H1 (cell line): ENCODE data around the gene CUX1. TPM values are rescaled to one million over a fixed set of nuclear protein-coding genes. Genes with fewer than 3 reads are reported as not detected.
A peak's percentile ranks its signal among the peaks of the same experiment; 100 is the strongest.

ENCODE experiments used
- polyA plus RNA-seq, 7 experiments: library from polyadenylated mRNA; depleted of rRNA in 3 of 7; stranded (reverse) in 5 of 7; unstranded in 2 of 7; fragments of >200 nt in 5 of 7; fragments of 200-250 nt in 2 of 7; gene quantifications; 1 replicate in 5 of 7; 2 replicates in 1 of 7; 4 replicates in 1 of 7; pipeline versions ENCODE4 v1.2.1 to v1.2.3, GENCODE V29; 2011 to 2013; ENCODE audit warnings: missing spikeins in 2 of 7, mixed read lengths in 2 of 7
- total RNA-seq: library from RNA; stranded (reverse); fragmentation: NEBNext Ultra II Directional; extraction: Animal tissue kit (Norgen Biotek cat#: 25700); gene quantifications from 2 replicates; pipeline ENCODE4 v1.2.1, GENCODE V29; 2021
- TF ChIP-seq, protein P1 (sequence below), 3 experiments: IDR thresholded peaks; 1 replicate in 2 of 3; 2 replicates in 1 of 3; pipeline versions ENCODE4 v1.5.1 to v1.6.1; 2011; ENCODE audit warnings: low read length in 3 of 3, mild to moderate bottlenecking in 3 of 3, inconsistent platforms in 2 of 3, low read depth in 1 of 3, moderate library complexity in 1 of 3; ENCODE audit not compliant: insufficient read depth in 1 of 3; ENCODE audit errors: control extremely low read depth in 1 of 3
- TF ChIP-seq, protein P2 (sequence below): IDR thresholded peaks from 2 replicates; pipeline ENCODE4 v1.6.1; 2012; ENCODE audit warnings: inconsistent platforms
- TF ChIP-seq, protein P3 (sequence below): fragments of 300-600 bp; sonication (generic); IDR thresholded peaks from 2 replicates; pipeline ENCODE4 v1.7.1; 2012; ENCODE audit warnings: low read length, moderate library complexity, mild to moderate bottlenecking, inconsistent platforms; ENCODE audit not compliant: insufficient replicate concordance

Gene CUX1
- total and polyA plus RNA-seq, 2 of the 8 experiments (the other 6 are each of a cell fraction or from before 2014, with no cell fraction given), result 21.6 to 65.9 TPM

DNA sequence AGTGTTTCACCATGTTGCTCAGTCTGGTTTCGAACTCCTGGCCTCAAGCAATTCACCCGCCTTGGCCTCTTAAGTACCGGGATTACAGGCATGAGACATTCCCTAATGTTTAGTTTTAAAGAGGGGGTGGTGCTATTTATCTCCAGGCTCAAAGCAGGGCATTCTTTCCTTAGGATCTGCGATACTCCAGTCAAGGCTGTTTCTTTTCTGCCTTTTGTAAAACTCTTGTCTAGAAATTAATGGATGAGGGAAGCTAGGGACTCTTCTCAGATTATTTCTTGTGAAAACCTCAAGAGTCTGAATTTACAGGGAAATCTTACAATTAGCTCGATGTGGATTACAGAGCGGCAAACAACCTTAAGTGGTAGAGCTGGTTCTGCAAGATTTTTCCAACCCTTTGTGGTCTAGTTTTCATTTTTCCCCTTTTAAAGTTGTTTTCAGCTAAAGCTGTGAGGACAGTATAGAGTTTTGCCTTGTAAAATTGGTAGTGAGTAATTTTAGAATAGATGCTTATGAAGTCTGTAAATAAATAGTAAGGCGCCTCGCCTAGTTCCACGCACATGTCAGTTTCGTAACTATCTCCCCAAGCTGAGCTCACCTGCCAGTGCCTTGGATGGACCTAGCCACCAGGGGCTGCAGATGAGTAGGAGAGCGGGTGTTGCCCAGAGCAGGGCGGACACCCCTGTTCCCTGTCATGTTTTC, 53.1 kb downstream of the CUX1 start (continued):
- TF ChIP-seq, protein P1, sequence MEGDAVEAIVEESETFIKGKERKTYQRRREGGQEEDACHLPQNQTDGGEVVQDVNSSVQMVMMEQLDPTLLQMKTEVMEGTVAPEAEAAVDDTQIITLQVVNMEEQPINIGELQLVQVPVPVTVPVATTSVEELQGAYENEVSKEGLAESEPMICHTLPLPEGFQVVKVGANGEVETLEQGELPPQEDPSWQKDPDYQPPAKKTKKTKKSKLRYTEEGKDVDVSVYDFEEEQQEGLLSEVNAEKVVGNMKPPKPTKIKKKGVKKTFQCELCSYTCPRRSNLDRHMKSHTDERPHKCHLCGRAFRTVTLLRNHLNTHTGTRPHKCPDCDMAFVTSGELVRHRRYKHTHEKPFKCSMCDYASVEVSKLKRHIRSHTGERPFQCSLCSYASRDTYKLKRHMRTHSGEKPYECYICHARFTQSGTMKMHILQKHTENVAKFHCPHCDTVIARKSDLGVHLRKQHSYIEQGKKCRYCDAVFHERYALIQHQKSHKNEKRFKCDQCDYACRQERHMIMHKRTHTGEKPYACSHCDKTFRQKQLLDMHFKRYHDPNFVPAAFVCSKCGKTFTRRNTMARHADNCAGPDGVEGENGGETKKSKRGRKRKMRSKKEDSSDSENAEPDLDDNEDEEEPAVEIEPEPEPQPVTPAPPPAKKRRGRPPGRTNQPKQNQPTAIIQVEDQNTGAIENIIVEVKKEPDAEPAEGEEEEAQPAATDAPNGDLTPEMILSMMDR (IDR thresholded peaks at IDR 0.05; ENCODE audit: control extremely low read depth in 1 of 3, insufficient read depth in 1 of 3, low read depth in 1 of 3, low read length in 3 of 3), result peak; percentile 53 to 77 (median 67)
- TF ChIP-seq, protein P2, sequence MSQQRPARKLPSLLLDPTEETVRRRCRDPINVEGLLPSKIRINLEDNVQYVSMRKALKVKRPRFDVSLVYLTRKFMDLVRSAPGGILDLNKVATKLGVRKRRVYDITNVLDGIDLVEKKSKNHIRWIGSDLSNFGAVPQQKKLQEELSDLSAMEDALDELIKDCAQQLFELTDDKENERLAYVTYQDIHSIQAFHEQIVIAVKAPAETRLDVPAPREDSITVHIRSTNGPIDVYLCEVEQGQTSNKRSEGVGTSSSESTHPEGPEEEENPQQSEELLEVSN, result peak; percentile 62
- TF ChIP-seq, protein P3, sequence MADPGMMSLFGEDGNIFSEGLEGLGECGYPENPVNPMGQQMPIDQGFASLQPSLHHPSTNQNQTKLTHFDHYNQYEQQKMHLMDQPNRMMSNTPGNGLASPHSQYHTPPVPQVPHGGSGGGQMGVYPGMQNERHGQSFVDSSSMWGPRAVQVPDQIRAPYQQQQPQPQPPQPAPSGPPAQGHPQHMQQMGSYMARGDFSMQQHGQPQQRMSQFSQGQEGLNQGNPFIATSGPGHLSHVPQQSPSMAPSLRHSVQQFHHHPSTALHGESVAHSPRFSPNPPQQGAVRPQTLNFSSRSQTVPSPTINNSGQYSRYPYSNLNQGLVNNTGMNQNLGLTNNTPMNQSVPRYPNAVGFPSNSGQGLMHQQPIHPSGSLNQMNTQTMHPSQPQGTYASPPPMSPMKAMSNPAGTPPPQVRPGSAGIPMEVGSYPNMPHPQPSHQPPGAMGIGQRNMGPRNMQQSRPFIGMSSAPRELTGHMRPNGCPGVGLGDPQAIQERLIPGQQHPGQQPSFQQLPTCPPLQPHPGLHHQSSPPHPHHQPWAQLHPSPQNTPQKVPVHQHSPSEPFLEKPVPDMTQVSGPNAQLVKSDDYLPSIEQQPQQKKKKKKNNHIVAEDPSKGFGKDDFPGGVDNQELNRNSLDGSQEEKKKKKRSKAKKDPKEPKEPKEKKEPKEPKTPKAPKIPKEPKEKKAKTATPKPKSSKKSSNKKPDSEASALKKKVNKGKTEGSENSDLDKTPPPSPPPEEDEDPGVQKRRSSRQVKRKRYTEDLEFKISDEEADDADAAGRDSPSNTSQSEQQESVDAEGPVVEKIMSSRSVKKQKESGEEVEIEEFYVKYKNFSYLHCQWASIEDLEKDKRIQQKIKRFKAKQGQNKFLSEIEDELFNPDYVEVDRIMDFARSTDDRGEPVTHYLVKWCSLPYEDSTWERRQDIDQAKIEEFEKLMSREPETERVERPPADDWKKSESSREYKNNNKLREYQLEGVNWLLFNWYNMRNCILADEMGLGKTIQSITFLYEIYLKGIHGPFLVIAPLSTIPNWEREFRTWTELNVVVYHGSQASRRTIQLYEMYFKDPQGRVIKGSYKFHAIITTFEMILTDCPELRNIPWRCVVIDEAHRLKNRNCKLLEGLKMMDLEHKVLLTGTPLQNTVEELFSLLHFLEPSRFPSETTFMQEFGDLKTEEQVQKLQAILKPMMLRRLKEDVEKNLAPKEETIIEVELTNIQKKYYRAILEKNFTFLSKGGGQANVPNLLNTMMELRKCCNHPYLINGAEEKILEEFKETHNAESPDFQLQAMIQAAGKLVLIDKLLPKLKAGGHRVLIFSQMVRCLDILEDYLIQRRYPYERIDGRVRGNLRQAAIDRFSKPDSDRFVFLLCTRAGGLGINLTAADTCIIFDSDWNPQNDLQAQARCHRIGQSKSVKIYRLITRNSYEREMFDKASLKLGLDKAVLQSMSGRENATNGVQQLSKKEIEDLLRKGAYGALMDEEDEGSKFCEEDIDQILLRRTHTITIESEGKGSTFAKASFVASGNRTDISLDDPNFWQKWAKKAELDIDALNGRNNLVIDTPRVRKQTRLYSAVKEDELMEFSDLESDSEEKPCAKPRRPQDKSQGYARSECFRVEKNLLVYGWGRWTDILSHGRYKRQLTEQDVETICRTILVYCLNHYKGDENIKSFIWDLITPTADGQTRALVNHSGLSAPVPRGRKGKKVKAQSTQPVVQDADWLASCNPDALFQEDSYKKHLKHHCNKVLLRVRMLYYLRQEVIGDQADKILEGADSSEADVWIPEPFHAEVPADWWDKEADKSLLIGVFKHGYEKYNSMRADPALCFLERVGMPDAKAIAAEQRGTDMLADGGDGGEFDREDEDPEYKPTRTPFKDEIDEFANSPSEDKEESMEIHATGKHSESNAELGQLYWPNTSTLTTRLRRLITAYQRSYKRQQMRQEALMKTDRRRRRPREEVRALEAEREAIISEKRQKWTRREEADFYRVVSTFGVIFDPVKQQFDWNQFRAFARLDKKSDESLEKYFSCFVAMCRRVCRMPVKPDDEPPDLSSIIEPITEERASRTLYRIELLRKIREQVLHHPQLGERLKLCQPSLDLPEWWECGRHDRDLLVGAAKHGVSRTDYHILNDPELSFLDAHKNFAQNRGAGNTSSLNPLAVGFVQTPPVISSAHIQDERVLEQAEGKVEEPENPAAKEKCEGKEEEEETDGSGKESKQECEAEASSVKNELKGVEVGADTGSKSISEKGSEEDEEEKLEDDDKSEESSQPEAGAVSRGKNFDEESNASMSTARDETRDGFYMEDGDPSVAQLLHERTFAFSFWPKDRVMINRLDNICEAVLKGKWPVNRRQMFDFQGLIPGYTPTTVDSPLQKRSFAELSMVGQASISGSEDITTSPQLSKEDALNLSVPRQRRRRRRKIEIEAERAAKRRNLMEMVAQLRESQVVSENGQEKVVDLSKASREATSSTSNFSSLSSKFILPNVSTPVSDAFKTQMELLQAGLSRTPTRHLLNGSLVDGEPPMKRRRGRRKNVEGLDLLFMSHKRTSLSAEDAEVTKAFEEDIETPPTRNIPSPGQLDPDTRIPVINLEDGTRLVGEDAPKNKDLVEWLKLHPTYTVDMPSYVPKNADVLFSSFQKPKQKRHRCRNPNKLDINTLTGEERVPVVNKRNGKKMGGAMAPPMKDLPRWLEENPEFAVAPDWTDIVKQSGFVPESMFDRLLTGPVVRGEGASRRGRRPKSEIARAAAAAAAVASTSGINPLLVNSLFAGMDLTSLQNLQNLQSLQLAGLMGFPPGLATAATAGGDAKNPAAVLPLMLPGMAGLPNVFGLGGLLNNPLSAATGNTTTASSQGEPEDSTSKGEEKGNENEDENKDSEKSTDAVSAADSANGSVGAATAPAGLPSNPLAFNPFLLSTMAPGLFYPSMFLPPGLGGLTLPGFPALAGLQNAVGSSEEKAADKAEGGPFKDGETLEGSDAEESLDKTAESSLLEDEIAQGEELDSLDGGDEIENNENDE, result peak; percentile 17
